ENCODE data around the gene TCF4. TPM values are rescaled to one million over a fixed set of nuclear protein-coding genes. Genes with fewer than 3 reads are reported as not detected.

The TCF4 gene
- total and polyA plus RNA-seq, 2 experiments from 2014 or later: 77.7 to 89.2 TPM

- H3K27ac Mint-ChIP-seq: no peak overlapping the region
- H3K4me2 ChIP-seq: no peak overlapping the region
- H3K9me2 ChIP-seq (ENCODE audit: insufficient read depth): no peaks in the 10 kb centered on the region
- peaks cover 23% of the 10 kb centered on the region for H3K36me3 Mint-ChIP-seq (ENCODE audit: low read depth)
- no peaks in the 10 kb centered on the region for H3K27me3 ChIP-seq (ENCODE audit: insufficient read depth)
- H3K9me3 Mint-ChIP-seq: no peaks in the 10 kb centered on the region
- H3K4me3 ChIP-seq: no peak overlapping the region
- no peak overlapping the region for H3K4me3 Mint-ChIP-seq
- H3K79me2 ChIP-seq (replicated peaks; ENCODE audit: insufficient read depth): no peaks in the 10 kb centered on the region
- no peak overlapping the region for H2AFZ ChIP-seq
- no peaks in the 10 kb centered on the region for H3F3A ChIP-seq (replicated peaks; ENCODE audit: low read depth)
- no peak for ATAC-seq
- no peak overlapping the region for H3K27ac ChIP-seq (ENCODE audit: low read depth)
- no peak for TF ChIP-seq JUNB (IDR thresholded peaks at IDR 0.05; ENCODE audit: unreplicated experiment)
- TF ChIP-seq STAT1 (IDR thresholded peaks at IDR 0.05; ENCODE audit: unreplicated experiment): no peak
- TF ChIP-seq CTCF (conservative IDR thresholded peaks at IDR 0.05; ENCODE audit: low read depth in 2 of 2): no peak
- no peak for TF ChIP-seq CREB1 (CRISPR knock-in tag; IDR thresholded peaks at IDR 0.05; ENCODE audit: low read depth)
- TF ChIP-seq REST (IDR thresholded peaks at IDR 0.05; ENCODE audit: unreplicated experiment): no peak
- TF ChIP-seq POLR2AphosphoS5 (IDR thresholded peaks at IDR 0.05; ENCODE audit: low read depth): no peak
- no peak for TF ChIP-seq ETS1 (IDR thresholded peaks at IDR 0.05)
- no peak for TF ChIP-seq ZNF114 (CRISPR knock-in tag; IDR thresholded peaks at IDR 0.05)
- TF ChIP-seq EZH2phosphoT487 (IDR thresholded peaks at IDR 0.05; ENCODE audit: unreplicated experiment): no peak
- TF ChIP-seq NANOG (IDR thresholded peaks at IDR 0.05; ENCODE audit: borderline replicate concordance): no peak
- TF ChIP-seq EZH2 (IDR thresholded peaks at IDR 0.05; ENCODE audit: low read depth, unreplicated experiment): no peak
- no peak for TF ChIP-seq ZNF462 (CRISPR knock-in tag; IDR thresholded peaks at IDR 0.05)
- no peak for TF ChIP-seq ZNF331 (CRISPR knock-in tag; IDR thresholded peaks at IDR 0.05; ENCODE audit: low read depth)
- H3K27me3 Mint-ChIP-seq (ENCODE audit: insufficient read depth, low read depth, poor library complexity): no peaks in the 10 kb centered on the region
- no peak for DNase-seq (ENCODE audit: low spot score)
- H3K4me1 ChIP-seq (ENCODE audit: insufficient read depth): peaks cover 11% of the 10 kb centered on the region; the same call in 1 of the 2 replicates
- no peaks in the 10 kb centered on the region for H3K36me3 ChIP-seq (ENCODE audit: insufficient read depth)
- H4K20me1 ChIP-seq (replicated peaks; ENCODE audit: insufficient read depth): no peaks in the 10 kb centered on the region
- H3K4me1 Mint-ChIP-seq: peaks cover 17% of the 10 kb centered on the region
Measured at GRCh38 chr18:55224086-55224625, 363.8 kb downstream of the TCF4 start.

Data from GM23338 (cell line).